Fibroblast of skin of abdomen (primary cell): Measurements from ENCODE around the gene ARID4B.
"Not testable (repeated sequence)": the region's sequence is repeated elsewhere in the genome, so short reads cannot be mapped to it uniquely, and the experiment has no call there.

Source experiments
- DNase-seq: peaks from one replicate; pipeline ENCODE4 v3.0.0-alpha.2; 2013

The ARID4B gene

GRCh38 chr1:235328271-235329138 is 526 bp upstream of the ARID4B start, which contains the start of gene GGPS1:
TSS of gene GGPS1 (plus strand) at chr1:235328570. CDS start at chr1:235335265, 6,695 bp downstream.
- peak; percentile 100 for DNase-seq

GRCh38 chr1:235326719-235327558 is 1.0 kb downstream of the ARID4B start:
- peak; percentile 27 for DNase-seq

- DNase-seq: no peak
These were observed 2.1 kb downstream of the ARID4B start for GRCh38 chr1:235325854-235326253.

- no peak for DNase-seq
These were observed 2.8 kb downstream of the ARID4B start for GRCh38 chr1:235325139-235325538.

- DNase-seq: no peak
These were observed 3.7 kb downstream of the ARID4B start for GRCh38 chr1:235324296-235324695.

GRCh38 chr1:235320521-235321179 is 7.3 kb downstream of the ARID4B start:
- no peak for DNase-seq

GRCh38 chr1:235319255-235319654 is 8.7 kb downstream of the ARID4B start:
- no peak for DNase-seq

GRCh38 chr1:235317168-235317567 is 10.8 kb downstream of the ARID4B start:
- DNase-seq: peak; percentile 22

GRCh38 chr1:235315735-235316134 is 12.2 kb downstream of the ARID4B start:
- no peak for DNase-seq

GRCh38 chr1:235315173-235315572 is 12.8 kb downstream of the ARID4B start:
- DNase-seq: no peak

GRCh38 chr1:235313931-235314678 is 13.9 kb downstream of the ARID4B start:
- DNase-seq: peak; percentile 12

- no peak for DNase-seq
These were observed 14.7 kb downstream of the ARID4B start for GRCh38 chr1:235313262-235313661.

GRCh38 chr1:235309206-235309605 is 18.8 kb downstream of the ARID4B start:
- not testable (repeated sequence) for DNase-seq

- peak; percentile 10 for DNase-seq
These were observed 20.5 kb downstream of the ARID4B start for GRCh38 chr1:235307158-235308124.

GRCh38 chr1:235304549-235305451 is 23.2 kb downstream of the ARID4B start:
- DNase-seq: peak; percentile 2

- no peak for DNase-seq
These were observed 25.8 kb downstream of the ARID4B start for GRCh38 chr1:235302143-235302542.

GRCh38 chr1:235299169-235299858 is 28.7 kb downstream of the ARID4B start:
- no peak for DNase-seq

GRCh38 chr1:235298758-235299157 is 29.2 kb downstream of the ARID4B start:
- no peak for DNase-seq

GRCh38 chr1:235297579-235297978 is 30.4 kb downstream of the ARID4B start:
- DNase-seq: no peak
